ENCODE measurements around the gene ABCC4. TPM values are rescaled to one million over a fixed set of nuclear protein-coding genes. Genes with fewer than 3 reads are reported as not detected.

The ABCC4 gene
- total and polyA plus RNA-seq, 8 donors: 0.80 to 8.7 (median 4.1) TPM

- H3K27ac ChIP-seq: no peak overlapping the region
- intact Hi-C loops (cut with DNase I): no loop called here
- H3K9me3 ChIP-seq: no peaks in the 10 kb centered on the region
- no peaks in the 10 kb centered on the region for H3K27me3 ChIP-seq
- no peak for TF ChIP-seq CTCF (IDR thresholded peaks at IDR 0.05)
- no peak overlapping the region for H3K4me3 ChIP-seq
- FAIRE-seq: no peak
- DNase-seq: no peak
- no peaks in the 10 kb centered on the region for H3K36me3 ChIP-seq
- WGBS, 2 donors: 94 to 96% methylated on average over 6 of the region's 6 CpGs
- no peaks in the 10 kb centered on the region for H3K4me1 ChIP-seq
- no peak for ATAC-seq
Observed at GRCh38 chr13:95159458-95159857, 141.8 kb downstream of the ABCC4 start.

- intact Hi-C loops (cut with DNase I): no loop called here
- Histone ChIP-seq H3K27me3 (no peaks in the 10 kb centered on the region), H3K9me3 (no peaks in the 10 kb centered on the region), H3K36me3 (no peaks in the 10 kb centered on the region), H3K4me1 (peaks cover 0 to 4% (median 4%) of the 10 kb centered on the region in 3 donors), H3K4me3 (no peak overlapping the region), H3K27ac (no peak overlapping the region)
- 87% methylated on average over 3 of the region's 3 CpGs for WGBS, 2 donors
- peak in 1 of 4 donors; percentile 9 for TF ChIP-seq CTCF (IDR thresholded peaks at IDR 0.05)
- peak in 1 of 4 donors; percentile 25 for ATAC-seq
- FAIRE-seq: no peak
- DNase-seq: no peak
Observed at GRCh38 chr13:95156208-95156607, 145.0 kb downstream of the ABCC4 start.

GRCh38 chr13:95155504-95155903 lies 145.7 kb downstream of the ABCC4 start:
- 23% methylated on average over 3 of the region's 3 CpGs for WGBS, 2 donors
- intact Hi-C loops (cut with DNase I): no loop called here
- ATAC-seq (peak in 2 of 4 donors; percentile 28 to 32), DNase-seq (no peak), FAIRE-seq (no peak)
- no peak for TF ChIP-seq CTCF (IDR thresholded peaks at IDR 0.05)
- H3K4me1 ChIP-seq: peaks cover 0 to 4% (median 4%) of the 10 kb centered on the region in 3 donors
- H3K27me3 ChIP-seq: no peaks in the 10 kb centered on the region
- no peaks in the 10 kb centered on the region for H3K36me3 ChIP-seq
- no peaks in the 10 kb centered on the region for H3K9me3 ChIP-seq
- no peak overlapping the region for H3K4me3 ChIP-seq
- H3K27ac ChIP-seq: no peak overlapping the region

- 76 to 89% methylated on average over 4 of the region's 4 CpGs for WGBS, 2 donors
- H3K27ac ChIP-seq: no peak overlapping the region
- no peaks in the 10 kb centered on the region for H3K9me3 ChIP-seq
- no peaks in the 10 kb centered on the region for H3K36me3 ChIP-seq
- no peak overlapping the region for H3K4me3 ChIP-seq
- DNase-seq: no peak
- intact Hi-C loops (cut with DNase I): no loop called here
- no peaks in the 10 kb centered on the region for H3K27me3 ChIP-seq
- ATAC-seq: no peak
- peaks cover 0 to 4% (median 4%) of the 10 kb centered on the region in 3 donors for H3K4me1 ChIP-seq
- no peak for TF ChIP-seq CTCF (IDR thresholded peaks at IDR 0.05)
- FAIRE-seq: no peak
Observed at GRCh38 chr13:95155093-95155492, 146.2 kb downstream of the ABCC4 start.

- WGBS, 2 donors: 71 to 72% methylated on average over 3 of the region's 3 CpGs
- H3K27me3 ChIP-seq: no peaks in the 10 kb centered on the region
- DNase-seq (no peak), ATAC-seq (peak in 2 of 4 donors; percentile 24 to 31), FAIRE-seq (no peak)
- H3K4me3 ChIP-seq: no peak overlapping the region
- intact Hi-C loops (cut with DNase I): no loop called here
- H3K27ac ChIP-seq: no peak overlapping the region
- no peak for TF ChIP-seq CTCF (IDR thresholded peaks at IDR 0.05)
- H3K4me1 ChIP-seq: peaks cover 0 to 4% (median 4%) of the 10 kb centered on the region in 3 donors
- H3K9me3 ChIP-seq: no peaks in the 10 kb centered on the region
- no peaks in the 10 kb centered on the region for H3K36me3 ChIP-seq
Observed at GRCh38 chr13:95154413-95154886, 146.8 kb downstream of the ABCC4 start.
